Left hindlimb (tissue), 1 donor: ENCODE results near the gene DHX34.
"Not testable (repeated sequence)": the region's sequence is repeated elsewhere in the genome, so short reads cannot be mapped to it uniquely, and the experiment has no call there.

ENCODE experiments used
- DNase-seq: peaks from one replicate; pipeline ENCODE4 v3.0.0-alpha.2; 2018

DHX34 gene

GRCh38 chr19:47390533-47391488 lies 41.7 kb downstream of the DHX34 start:
- no peak for DNase-seq

- DNase-seq, result peak; percentile 78
Observed at GRCh38 chr19:47391510-47392223, 42.6 kb downstream of the DHX34 start.

- DNase-seq, result no peak
Observed at GRCh38 chr19:47398707-47399597, 49.8 kb downstream of the DHX34 start.

GRCh38 chr19:47402504-47402903 lies 53.4 kb downstream of the DHX34 start:
- DNase-seq, result no peak

GRCh38 chr19:47404334-47405196 lies 55.5 kb downstream of the DHX34 start:
- no peak for DNase-seq

- no peak for DNase-seq
Observed at GRCh38 chr19:47405197-47405550, 56.1 kb downstream of the DHX34 start.

- no peak for DNase-seq
Observed at GRCh38 chr19:47405854-47406417, 56.8 kb downstream of the DHX34 start.

- no peak for DNase-seq
Observed at GRCh38 chr19:47406711-47407416, 57.7 kb downstream of the DHX34 start.

- no peak for DNase-seq
Observed at GRCh38 chr19:47407417-47407774, 58.3 kb downstream of the DHX34 start.

- no peak for DNase-seq
Observed at GRCh38 chr19:47408156-47408938, 59.2 kb downstream of the DHX34 start.

GRCh38 chr19:47411101-47411500 lies 62.0 kb downstream of the DHX34 start:
- DNase-seq, result no peak

- DNase-seq, result not testable (repeated sequence)
Observed at GRCh38 chr19:47411696-47412095, 62.6 kb downstream of the DHX34 start.

GRCh38 chr19:47413941-47414340 lies 64.8 kb downstream of the DHX34 start:
- no peak for DNase-seq

- no peak for DNase-seq
Observed at GRCh38 chr19:47414469-47414868, 65.4 kb downstream of the DHX34 start.

GRCh38 chr19:47415953-47416642 lies 67.0 kb downstream of the DHX34 start:
- DNase-seq, result no peak

GRCh38 chr19:47416643-47416985 lies 67.5 kb downstream of the DHX34 start:
- no peak for DNase-seq

GRCh38 chr19:47417107-47417745 lies 68.1 kb downstream of the DHX34 start:
- DNase-seq, result no peak

- DNase-seq, result no peak
Observed at GRCh38 chr19:47417746-47418691, 68.9 kb downstream of the DHX34 start.
